PC-9 (cell line): ENCODE data around the gene LRMDA. TPM values are rescaled to one million over a fixed set of nuclear protein-coding genes. Genes with fewer than 3 reads are reported as not detected.

Source experiments
- BruUV-seq: library from RNA; stranded (reverse); fragments of 400-500 nt; replicated peaks from 2 replicates; lab custom pipeline; 2021; lab: Mats Ljungman, UMichigan
- CTCF ChIA-PET: fragments of 300-600 bp; sonication (Branson Sonifier 250); formaldehyde crosslinking; loops from one replicate; lab custom pipeline; 2022; ENCODE audit warnings: antibody characterized with exemption; lab: Charles Lee
- POLR2A ChIA-PET: fragments of 300-600 bp; sonication (Branson Sonifier 250); formaldehyde crosslinking; loops from one replicate; lab custom pipeline; 2022; ENCODE audit warnings: antibody characterized with exemption; ENCODE audit not compliant: unreplicated experiment; lab: Charles Lee
- DNase-seq, 2 experiments: peaks; one replicate each; pipeline versions ENCODE4 v3.0.0 to v3.0.0-alpha.2; 2015 to 2022; ENCODE audit warnings: mixed read lengths in 1 of 2
- H2AFZ ChIP-seq: fragments of 200-600 bp; sonication (generic); 2 replicates; pipeline ENCODE4 v1.8.1; 2017; ENCODE audit warnings: antibody characterized with exemption
- H3F3A ChIP-seq: fragments of 200-600 bp; sonication (generic); 2 replicates; pipeline ENCODE4 v1.8.1; 2017; ENCODE audit warnings: antibody characterized with exemption, mild to moderate bottlenecking, low read depth; ENCODE audit not compliant: insufficient read depth
- H3K27ac ChIP-seq: fragments of 200-600 bp; sonication (generic); 2 replicates; pipeline ENCODE4 v1.6.1; 2016; ENCODE audit warnings: mixed run types
- H3K27me3 ChIP-seq: fragments of 200-600 bp; sonication (generic); 2 replicates; pipeline ENCODE4 v1.6.1; 2016; ENCODE audit warnings: low read depth, mixed run types; ENCODE audit not compliant: insufficient read depth
- H3K36me3 ChIP-seq: fragments of 200-600 bp; sonication (generic); 2 replicates; pipeline ENCODE4 v1.6.1; 2016; ENCODE audit warnings: low read depth, mixed run types
- H3K4me1 ChIP-seq: fragments of 200-600 bp; sonication (generic); replicated peaks from 2 replicates; pipeline ENCODE4 v1.6.1; 2016; ENCODE audit warnings: mixed run types; ENCODE audit not compliant: insufficient read depth
- H3K4me2 ChIP-seq: fragments of 200-600 bp; sonication (generic); 2 replicates; pipeline ENCODE4 v1.6.1; 2017; ENCODE audit warnings: mixed run types
- H3K4me3 ChIP-seq: fragments of 200-600 bp; sonication (generic); 2 replicates; pipeline ENCODE4 v1.6.1; 2016; ENCODE audit warnings: mixed run types
- H3K79me2 ChIP-seq: fragments of 200-600 bp; sonication (generic); 2 replicates; pipeline ENCODE4 v1.6.1; 2017; ENCODE audit warnings: low read depth, mixed run types
- H3K9me2 ChIP-seq: fragments of 200-600 bp; sonication (generic); 2 replicates; pipeline ENCODE4 v1.8.1; 2017; ENCODE audit warnings: mild to moderate bottlenecking; ENCODE audit not compliant: insufficient read depth
- H3K9me3 ChIP-seq: fragments of 200-600 bp; sonication (generic); 2 replicates; pipeline ENCODE4 v1.8.1; 2016; ENCODE audit warnings: low read depth; ENCODE audit not compliant: insufficient read depth
- H4K20me1 ChIP-seq: fragments of 200-600 bp; sonication (generic); 2 replicates; pipeline ENCODE4 v1.8.1; 2017; ENCODE audit not compliant: insufficient read depth
- CTCF ChIP-seq: fragments of 200-600 bp; sonication (generic); conservative IDR thresholded peaks from 2 replicates; pipeline ENCODE4 v1.6.1; 2017; ENCODE audit warnings: mixed run types, antibody characterized with exemption, mild to moderate bottlenecking, moderate library complexity
- EZH2 ChIP-seq: fragments of 200-600 bp; sonication (generic); IDR thresholded peaks from 2 replicates; pipeline ENCODE4 v1.8.0; 2017; ENCODE audit warnings: antibody characterized with exemption, low read depth
- intact Hi-C: fragments of 100-400 bp; cut with micrococcal nuclease; formaldehyde crosslinking; loops from one replicate; pipeline ENCODE4 v1.10.0; 2022; ENCODE audit not compliant: unreplicated experiment
- total RNA-seq: library from RNA; stranded (reverse); gene quantifications from 2 replicates; pipeline ENCODE4 v1.2.3, GENCODE V29; 2021

Gene LRMDA
- total RNA-seq, 1 experiment from 2014 or later: not detected

GRCh38 chr10:75418293-75418692 lies 13.1 kb upstream of the LRMDA start:
- Histone ChIP-seq H3K27me3 (no peaks in the 10 kb centered on the region), H3K36me3 (no peaks in the 10 kb centered on the region), H3K9me3 (no peaks in the 10 kb centered on the region), H3K4me1 (peaks cover 18% of the 10 kb centered on the region), H3K9me2 (no peaks in the 10 kb centered on the region), H3K4me2 (peak overlapping the region; percentile 37; the same call in 1 of the 2 replicates), H3K4me3 (no peak overlapping the region), H3K79me2 (no peaks in the 10 kb centered on the region), H4K20me1 (no peaks in the 10 kb centered on the region), H3K27ac (no peak overlapping the region), H2AFZ (no peak overlapping the region), H3F3A (peaks cover 19% of the 10 kb centered on the region; the same call in 1 of the 2 replicates)
- POLR2A ChIA-PET: no interaction called here
- TF ChIP-seq CTCF (no peak), EZH2 (no peak)
- CTCF ChIA-PET: no interaction called here
- intact Hi-C loops: no loop called here
- DNase-seq: no peak
- no TSS peak for BruUV-seq

GRCh38 chr10:75418712-75419111 lies 12.7 kb upstream of the LRMDA start:
- no peak for TF ChIP-seq CTCF
- TF ChIP-seq EZH2: no peak
- no TSS peak for BruUV-seq
- no peak overlapping the region for H3K4me2 ChIP-seq
- peaks cover 19% of the 10 kb centered on the region; the same call in 1 of the 2 replicates for H3F3A ChIP-seq
- H4K20me1 ChIP-seq: no peaks in the 10 kb centered on the region
- H3K9me2 ChIP-seq: no peaks in the 10 kb centered on the region
- ChIA-PET POLR2A (no interaction called here), CTCF (no interaction called here)
- H3K36me3 ChIP-seq: no peaks in the 10 kb centered on the region
- intact Hi-C loops: no loop called here
- no peak overlapping the region for H2AFZ ChIP-seq
- H3K27ac ChIP-seq: no peak overlapping the region
- peaks cover 18% of the 10 kb centered on the region for H3K4me1 ChIP-seq
- no peaks in the 10 kb centered on the region for H3K27me3 ChIP-seq
- H3K4me3 ChIP-seq: no peak overlapping the region
- no peaks in the 10 kb centered on the region for H3K79me2 ChIP-seq
- DNase-seq: no peak
- H3K9me3 ChIP-seq: no peaks in the 10 kb centered on the region

- no peaks in the 10 kb centered on the region for H4K20me1 ChIP-seq
- no TSS peak for BruUV-seq
- H3K9me3 ChIP-seq: no peaks in the 10 kb centered on the region
- peaks cover 6% of the 10 kb centered on the region for H3F3A ChIP-seq
- intact Hi-C loops: no loop called here
- no peak for DNase-seq
- H3K4me2 ChIP-seq: no peak overlapping the region
- CTCF ChIA-PET: no interaction called here
- H3K79me2 ChIP-seq: no peaks in the 10 kb centered on the region
- H3K27ac ChIP-seq: no peak overlapping the region
- no peaks in the 10 kb centered on the region for H3K36me3 ChIP-seq
- H3K9me2 ChIP-seq: no peaks in the 10 kb centered on the region
- H2AFZ ChIP-seq: no peak overlapping the region
- no peaks in the 10 kb centered on the region for H3K27me3 ChIP-seq
- H3K4me3 ChIP-seq: no peak overlapping the region
- H3K4me1 ChIP-seq: peaks cover 18% of the 10 kb centered on the region
- TF ChIP-seq EZH2 (no peak), CTCF (no peak)
- POLR2A ChIA-PET: no interaction called here
These were observed 8.5 kb upstream of the LRMDA start for GRCh38 chr10:75422913-75423312.
